HepG2 (cell line): Measurements from ENCODE around the gene CHFR.

ENCODE experiments used
- ATF7 ChIP-seq, 2 experiments: fragments of 450-650 bp in 1 of 2; sonication (generic) in 1 of 2; formaldehyde crosslinking in 1 of 2; IDR thresholded peaks; 2 replicates each; pipeline versions ENCODE4 v1.4.0 to v1.6.1; 2016 to 2020; ENCODE audit warnings: antibody characterized with exemption in 1 of 2, mild to moderate bottlenecking in 1 of 2, missing genetic modification reagents in 1 of 2
- CC2D1A ChIP-seq: sonication (generic); formaldehyde crosslinking; IDR thresholded peaks from 2 replicates; pipeline ENCODE4 v1.8.1; 2023; ENCODE audit warnings: mild to moderate bottlenecking, missing genetic modification reagents
- CEBPG ChIP-seq: IDR thresholded peaks from 2 replicates; pipeline ENCODE4 v1.6.1; 2016
- CTCF ChIP-seq: sonication (generic); formaldehyde crosslinking; IDR thresholded peaks from 2 replicates; pipeline ENCODE4 v1.5.0; 2020; ENCODE audit warnings: mild to moderate bottlenecking, missing genetic modification reagents, moderate library complexity
- FOSL2 ChIP-seq: sonication (generic); formaldehyde crosslinking; IDR thresholded peaks from 2 replicates; pipeline ENCODE4 v1.4.0; 2020; ENCODE audit warnings: missing genetic modification reagents
- IRF1 ChIP-seq: sonication (generic); formaldehyde crosslinking; IDR thresholded peaks from 2 replicates; pipeline ENCODE4 v1.4.0; 2020; ENCODE audit warnings: low read depth, mild to moderate bottlenecking, missing genetic modification reagents
- MIXL1 ChIP-seq: IDR thresholded peaks from 2 replicates; pipeline ENCODE4 v1.6.1; 2016
- NFYB ChIP-seq: sonication (generic); formaldehyde crosslinking; IDR thresholded peaks from 2 replicates; pipeline ENCODE4 v1.4.0; 2020; ENCODE audit warnings: missing genetic modification reagents
- REST ChIP-seq, 2 experiments: IDR thresholded peaks; 2 replicates each; pipeline ENCODE4 v1.6.1; 2011 to 2012; ENCODE audit warnings: low read length in 2 of 2, borderline replicate concordance in 1 of 2, low read depth in 1 of 2, mild to moderate bottlenecking in 1 of 2, moderate library complexity in 1 of 2
- RFX3 ChIP-seq: IDR thresholded peaks from 2 replicates; pipeline ENCODE4 v1.6.1; 2016; ENCODE audit warnings: missing biosample characterization, missing genetic modification reagents
- ZBTB14 ChIP-seq: sonication (generic); formaldehyde crosslinking; IDR thresholded peaks from 2 replicates; pipeline ENCODE4 v1.4.0; 2020; ENCODE audit warnings: missing genetic modification reagents
- ZBTB33 ChIP-seq: sonication (generic); formaldehyde crosslinking; IDR thresholded peaks from 2 replicates; pipeline ENCODE4 v1.4.0; 2020; ENCODE audit warnings: missing genetic modification reagents

- TF ChIP-seq CC2D1A (CRISPR knock-in tag) (no peak), CTCF (no peak), ZBTB14 (no peak), FOSL2 (no peak), NFYB (CRISPR knock-in tag) (no peak), MIXL1 (CRISPR knock-in tag) (no peak), CEBPG (CRISPR knock-in tag) (no peak), REST (IDR thresholded peaks at IDR 0.05; ENCODE audit: borderline replicate concordance in 1 of 2, low read depth in 1 of 2, low read length in 2 of 2) (no peak), RFX3 (no peak), ATF7 (IDR thresholded peaks at IDR 0.05) (no peak), ATF7 (CRISPR knock-in tag; IDR thresholded peaks at IDR 0.05) (no peak), ZBTB33 (CRISPR knock-in tag) (no peak), IRF1 (CRISPR knock-in tag) (no peak)
Observed at GRCh38 chr12:132838410-132839080, 48.9 kb downstream of the CHFR start.
